ENCODE measurements around the gene BAIAP2L1.
"Not testable (repeated sequence)": the region's sequence is repeated elsewhere in the genome, so short reads cannot be mapped to it uniquely, and the experiment has no call there.

The BAIAP2L1 gene

GRCh38 chr7:98322331-98323270 lies 78.3 kb downstream of the BAIAP2L1 start:
- DNase-seq (ENCODE audit: low read depth in 2 of 2) = no peak

- DNase-seq (ENCODE audit: low read depth in 2 of 2) = no peak
Measured at GRCh38 chr7:98321301-98321700, 79.6 kb downstream of the BAIAP2L1 start.

GRCh38 chr7:98319176-98319575 lies 81.7 kb downstream of the BAIAP2L1 start:
- DNase-seq (ENCODE audit: low read depth in 2 of 2) = no peak

GRCh38 chr7:98317366-98318040 lies 83.4 kb downstream of the BAIAP2L1 start:
- DNase-seq (ENCODE audit: low read depth in 2 of 2) = no peak

- DNase-seq (ENCODE audit: low read depth in 2 of 2) = not testable (repeated sequence)
Measured at GRCh38 chr7:98315994-98316527, 84.8 kb downstream of the BAIAP2L1 start.

- DNase-seq (ENCODE audit: low read depth in 2 of 2) = no peak
Measured at GRCh38 chr7:98315318-98315993, 85.4 kb downstream of the BAIAP2L1 start.

- no peak for DNase-seq (ENCODE audit: low read depth in 2 of 2)
Measured at GRCh38 chr7:98314469-98314868, 86.4 kb downstream of the BAIAP2L1 start.

GRCh38 chr7:98312201-98312600 lies 88.7 kb downstream of the BAIAP2L1 start:
- DNase-seq (ENCODE audit: low read depth in 2 of 2) = no peak

GRCh38 chr7:98309566-98309965 lies 91.3 kb downstream of the BAIAP2L1 start:
- no peak for DNase-seq (ENCODE audit: low read depth in 2 of 2)

- no peak for DNase-seq (ENCODE audit: low read depth in 2 of 2)
Measured at GRCh38 chr7:98307971-98308466, 92.9 kb downstream of the BAIAP2L1 start.

GRCh38 chr7:98305951-98306535 lies 94.8 kb downstream of the BAIAP2L1 start:
- no peak for DNase-seq (ENCODE audit: low read depth in 2 of 2)

- no peak for DNase-seq (ENCODE audit: low read depth in 2 of 2)
Measured at GRCh38 chr7:98303906-98304305, 97.0 kb downstream of the BAIAP2L1 start.

GRCh38 chr7:98303176-98303865 lies 97.6 kb downstream of the BAIAP2L1 start:
- no peak for DNase-seq (ENCODE audit: low read depth in 2 of 2)

- no peak for DNase-seq (ENCODE audit: low read depth in 2 of 2)
Measured at GRCh38 chr7:98301693-98302470, 99.0 kb downstream of the BAIAP2L1 start.

GRCh38 chr7:98300595-98301372 lies 100.1 kb downstream of the BAIAP2L1 start:
- no peak for DNase-seq (ENCODE audit: low read depth in 2 of 2)

- no peak for DNase-seq (ENCODE audit: low read depth in 2 of 2)
Measured at GRCh38 chr7:98297626-98298286, 103.1 kb downstream of the BAIAP2L1 start.

GRCh38 chr7:98296833-98297232 lies 104.1 kb downstream of the BAIAP2L1 start:
- DNase-seq (ENCODE audit: low read depth in 2 of 2) = no peak

GRCh38 chr7:98295467-98296192 lies 105.3 kb downstream of the BAIAP2L1 start:
- DNase-seq (ENCODE audit: low read depth in 2 of 2) = no peak
